Endothelial cell of umbilical vein (primary cell): ENCODE data around the gene PRKD1.

Experiments used
- EZH2 ChIP-seq: IDR thresholded peaks from 2 replicates; pipeline ENCODE4 v1.6.1; 2012; ENCODE audit warnings: borderline replicate concordance, low read depth, mild to moderate bottlenecking, moderate library complexity, low read length, inconsistent platforms; ENCODE audit not compliant: severe bottlenecking
- FOS ChIP-seq: IDR thresholded peaks from 2 replicates; pipeline ENCODE4 v1.6.1; 2011; ENCODE audit warnings: mild to moderate bottlenecking, low read length, moderate library complexity, borderline replicate concordance; ENCODE audit not compliant: insufficient read depth
- JUN ChIP-seq: IDR thresholded peaks from 2 replicates; pipeline ENCODE4 v1.6.1; 2011; ENCODE audit warnings: borderline replicate concordance, low read depth; ENCODE audit not compliant: insufficient read length, insufficient read depth
- POLR2A ChIP-seq: IDR thresholded peaks from 2 replicates; pipeline ENCODE4 v1.6.1; 2012; ENCODE audit warnings: low read depth, mild to moderate bottlenecking, control low read depth, low read length
- POLR2AphosphoS5 ChIP-seq: IDR thresholded peaks from 2 replicates; pipeline ENCODE4 v1.6.1; 2012; ENCODE audit warnings: low read depth, mild to moderate bottlenecking, control low read depth, low read length, moderate library complexity; ENCODE audit not compliant: insufficient read depth
- TF ChIP-seq, protein P1 (sequence below), 2 donors: IDR thresholded peaks; 1 replicate in 1 of 2; 2 replicates in 1 of 2; pipeline ENCODE4 v1.5.1; 2011; ENCODE audit warnings: low read length in 2 of 2, mild to moderate bottlenecking in 2 of 2, moderate library complexity in 2 of 2, control low read depth in 1 of 2, inconsistent platforms in 1 of 2, low read depth in 1 of 2; ENCODE audit not compliant: insufficient read depth in 1 of 2; ENCODE audit errors: extremely low read depth in 1 of 2
- TF ChIP-seq, protein P2 (sequence below): IDR thresholded peaks from 2 replicates; pipeline ENCODE4 v1.6.1; 2011; ENCODE audit not compliant: insufficient read depth, insufficient read length

GRCh38 chr14:29937116-29937515, 9.5 kb upstream of the PRKD1 start:
- TF ChIP-seq, protein P1, sequence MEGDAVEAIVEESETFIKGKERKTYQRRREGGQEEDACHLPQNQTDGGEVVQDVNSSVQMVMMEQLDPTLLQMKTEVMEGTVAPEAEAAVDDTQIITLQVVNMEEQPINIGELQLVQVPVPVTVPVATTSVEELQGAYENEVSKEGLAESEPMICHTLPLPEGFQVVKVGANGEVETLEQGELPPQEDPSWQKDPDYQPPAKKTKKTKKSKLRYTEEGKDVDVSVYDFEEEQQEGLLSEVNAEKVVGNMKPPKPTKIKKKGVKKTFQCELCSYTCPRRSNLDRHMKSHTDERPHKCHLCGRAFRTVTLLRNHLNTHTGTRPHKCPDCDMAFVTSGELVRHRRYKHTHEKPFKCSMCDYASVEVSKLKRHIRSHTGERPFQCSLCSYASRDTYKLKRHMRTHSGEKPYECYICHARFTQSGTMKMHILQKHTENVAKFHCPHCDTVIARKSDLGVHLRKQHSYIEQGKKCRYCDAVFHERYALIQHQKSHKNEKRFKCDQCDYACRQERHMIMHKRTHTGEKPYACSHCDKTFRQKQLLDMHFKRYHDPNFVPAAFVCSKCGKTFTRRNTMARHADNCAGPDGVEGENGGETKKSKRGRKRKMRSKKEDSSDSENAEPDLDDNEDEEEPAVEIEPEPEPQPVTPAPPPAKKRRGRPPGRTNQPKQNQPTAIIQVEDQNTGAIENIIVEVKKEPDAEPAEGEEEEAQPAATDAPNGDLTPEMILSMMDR (IDR thresholded peaks at IDR 0.05; ENCODE audit: extremely low read depth in 1 of 2, insufficient read depth in 1 of 2, low read depth in 1 of 2, low read length in 2 of 2): no peak
- TF ChIP-seq POLR2A (no peak), EZH2 (no peak), JUN (no peak), POLR2AphosphoS5 (no peak), FOS (no peak)
- TF ChIP-seq, protein P2, sequence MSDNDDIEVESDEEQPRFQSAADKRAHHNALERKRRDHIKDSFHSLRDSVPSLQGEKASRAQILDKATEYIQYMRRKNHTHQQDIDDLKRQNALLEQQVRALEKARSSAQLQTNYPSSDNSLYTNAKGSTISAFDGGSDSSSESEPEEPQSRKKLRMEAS: no peak
